H9 (cell line): ENCODE data around the gene BMPER. TPM values are rescaled to one million over a fixed set of nuclear protein-coding genes. Genes with fewer than 3 reads are reported as not detected.

Experiments
- DNase-seq: peaks from one replicate; pipeline ENCODE4 v3.0.0-alpha.2; 2017
- H2AFZ ChIP-seq: one replicate; pipeline ENCODE4 v1.6.1; 2013; ENCODE audit warnings: mild to moderate bottlenecking, low read length, control low read depth, moderate library complexity
- H2AK5ac ChIP-seq: 2 replicates; pipeline ENCODE4 v1.6.1; 2013; ENCODE audit warnings: low read length, control low read depth, mixed read lengths; ENCODE audit not compliant: insufficient read length
- H2BK120ac ChIP-seq: one replicate; pipeline ENCODE4 v1.6.1; 2013; ENCODE audit warnings: low read depth, mild to moderate bottlenecking, low read length, control low read depth, inconsistent platforms; ENCODE audit not compliant: poor library complexity, severe bottlenecking
- H2BK12ac ChIP-seq: 2 replicates; pipeline ENCODE4 v1.6.1; 2013; ENCODE audit warnings: low read length, control low read depth, mixed read lengths, low read depth; ENCODE audit not compliant: insufficient read length
- H2BK15ac ChIP-seq: 2 replicates; pipeline ENCODE4 v1.6.1; 2013; ENCODE audit warnings: low read depth, low read length, control low read depth
- H2BK20ac ChIP-seq: one replicate; pipeline ENCODE4 v1.6.1; 2013; ENCODE audit warnings: low read depth, mild to moderate bottlenecking, low read length, control low read depth, inconsistent platforms; ENCODE audit not compliant: poor library complexity, severe bottlenecking
- H2BK5ac ChIP-seq: 2 replicates; pipeline ENCODE4 v1.6.1; 2013; ENCODE audit warnings: low read length, control low read depth, mixed read lengths; ENCODE audit not compliant: insufficient read length
- H3K14ac ChIP-seq: 2 replicates; pipeline ENCODE4 v1.6.1; 2013; ENCODE audit warnings: low read length, control low read depth; ENCODE audit not compliant: insufficient read depth
- H3K18ac ChIP-seq: 2 replicates; pipeline ENCODE4 v1.6.1; 2013; ENCODE audit warnings: low read depth, mild to moderate bottlenecking, mixed read lengths, low read length, control low read depth; ENCODE audit not compliant: insufficient read length
- H3K23ac ChIP-seq: 2 replicates; pipeline ENCODE4 v1.6.1; 2013; ENCODE audit warnings: low read length, control low read depth, mixed read lengths, low read depth; ENCODE audit not compliant: insufficient read length
- H3K23me2 ChIP-seq: 2 replicates; pipeline ENCODE4 v1.6.1; 2013; ENCODE audit warnings: low read depth, mild to moderate bottlenecking, mixed read lengths, low read length, control low read depth; ENCODE audit not compliant: insufficient read length, poor library complexity, severe bottlenecking
- H3K27ac ChIP-seq: 2 replicates; pipeline ENCODE4 v1.5.1; 2013; ENCODE audit warnings: low read length, control low read depth, mixed read lengths, low read depth; ENCODE audit not compliant: insufficient read length
- H3K27me3 ChIP-seq: 2 replicates; pipeline ENCODE4 v1.6.1; 2013; ENCODE audit warnings: low read length, control low read depth, inconsistent platforms; ENCODE audit not compliant: insufficient read depth
- H3K4ac ChIP-seq: 2 replicates; pipeline ENCODE4 v1.6.1; 2013; ENCODE audit warnings: low read depth, mild to moderate bottlenecking, control low read depth, inconsistent platforms, low read length, moderate library complexity
- H3K4me1 ChIP-seq: 2 replicates; pipeline ENCODE4 v1.6.1; 2013; ENCODE audit warnings: low read length, control low read depth, inconsistent platforms; ENCODE audit not compliant: insufficient read depth
- H3K4me2 ChIP-seq: 2 replicates; pipeline ENCODE4 v1.6.1; 2013; ENCODE audit warnings: low read length, control low read depth, mixed read lengths; ENCODE audit not compliant: insufficient read length, insufficient read depth
- H3K56ac ChIP-seq: 2 replicates; pipeline ENCODE4 v1.6.1; 2013; ENCODE audit warnings: low read depth, mild to moderate bottlenecking, mixed read lengths, low read length, control low read depth; ENCODE audit not compliant: insufficient read length
- H3K79me1 ChIP-seq: 2 replicates; pipeline ENCODE4 v1.6.1; 2013; ENCODE audit warnings: low read depth, mild to moderate bottlenecking, moderate library complexity, low read length, control low read depth, inconsistent platforms; ENCODE audit not compliant: insufficient read depth, poor library complexity, severe bottlenecking
- H3K79me2 ChIP-seq: 2 replicates; pipeline ENCODE4 v1.6.1; 2013; ENCODE audit warnings: low read length, control low read depth, inconsistent platforms; ENCODE audit not compliant: insufficient read depth
- H3K9ac ChIP-seq: 2 replicates; pipeline ENCODE4 v1.6.1; 2013; ENCODE audit warnings: low read length, control low read depth, mixed read lengths; ENCODE audit not compliant: insufficient read length; ENCODE audit errors: extremely low read depth
- H3K9me3 ChIP-seq: one replicate; pipeline ENCODE4 v1.6.1; 2013; ENCODE audit warnings: low read depth, low read length, inconsistent platforms; ENCODE audit not compliant: control insufficient read depth
- H3T11ph ChIP-seq: one replicate; pipeline ENCODE4 v1.6.1; 2013; ENCODE audit warnings: mild to moderate bottlenecking, low read length, control low read depth, inconsistent platforms
- H4K20me1 ChIP-seq: one replicate; pipeline ENCODE4 v1.6.1; 2013; ENCODE audit not compliant: control insufficient read depth, insufficient read length, insufficient read depth
- H4K5ac ChIP-seq: 2 replicates; pipeline ENCODE4 v1.6.1; 2013; ENCODE audit warnings: low read depth, mild to moderate bottlenecking, mixed read lengths, low read length, control low read depth; ENCODE audit not compliant: insufficient read length
- H4K8ac ChIP-seq: replicated peaks from 2 replicates; pipeline ENCODE4 v1.6.1; 2013; ENCODE audit warnings: low read length, control low read depth, mixed read lengths, low read depth; ENCODE audit not compliant: insufficient read length
- H4K91ac ChIP-seq: 2 replicates; pipeline ENCODE4 v1.6.1; 2013; ENCODE audit warnings: low read depth, mild to moderate bottlenecking, moderate library complexity, mixed read lengths, low read length, control low read depth; ENCODE audit not compliant: insufficient read length
- H3K27ac Mint-ChIP-seq, 3 experiments: 2 replicates in 2 of 3; 3 replicates in 1 of 3; pipeline ENCODE4 v1.8.0; 2020 to 2021; ENCODE audit warnings: mixed read lengths in 3 of 3, mild to moderate bottlenecking in 1 of 3, moderate library complexity in 1 of 3
- H3K27me3 Mint-ChIP-seq: 2 replicates; pipeline ENCODE4 v1.8.0; 2021; ENCODE audit warnings: low read depth, mild to moderate bottlenecking, moderate library complexity, mixed read lengths
- H3K36me3 Mint-ChIP-seq, 3 experiments: 2 replicates in 2 of 3; 3 replicates in 1 of 3; pipeline ENCODE4 v1.8.0; 2020 to 2021; ENCODE audit warnings: low read depth in 3 of 3, mixed read lengths in 3 of 3; ENCODE audit not compliant: insufficient read depth in 1 of 3
- H3K4me1 Mint-ChIP-seq, 2 experiments: 2 replicates each; pipeline ENCODE4 v1.8.0; 2020; ENCODE audit warnings: mixed read lengths in 2 of 2
- H3K4me3 Mint-ChIP-seq, 2 experiments: 2 replicates in 1 of 2; 3 replicates in 1 of 2; pipeline ENCODE4 v1.8.0; 2020 to 2021; ENCODE audit warnings: mild to moderate bottlenecking in 2 of 2, mixed read lengths in 2 of 2, moderate library complexity in 1 of 2
- H3K9me3 Mint-ChIP-seq, 2 experiments: 2 replicates in 1 of 2; 3 replicates in 1 of 2; pipeline ENCODE4 v1.8.0; 2020; ENCODE audit warnings: mild to moderate bottlenecking in 2 of 2, mixed read lengths in 2 of 2, moderate library complexity in 1 of 2
- WGBS: extraction: QIAGEN DNeasy Blood & Tissue Kit; methylation state at CpG from one replicate; pipeline ENCODE4 v1.1.7; 2013; ENCODE audit warnings: missing lambda C conversion rate, low lambda C conversion rate, mixed read lengths; ENCODE audit not compliant: insufficient read length; ENCODE audit errors: extremely low coverage; 5-methylcytosine and 5-hydroxymethylcytosine counted together
- total RNA-seq: library from RNA; stranded (reverse); gene quantifications from 2 replicates; pipeline ENCODE4 v1.2.1, GENCODE V29; 2021
- TF ChIP-seq, protein P1 (sequence below): fragments of 200-600 bp; sonication (generic); conservative IDR thresholded peaks from 3 replicates; pipeline ENCODE4 v1.8.0; 2021; ENCODE audit warnings: antibody characterized with exemption, mild to moderate bottlenecking

The BMPER gene
- total RNA-seq, 1 experiment from 2014 or later, result 0.20 TPM

DNA sequence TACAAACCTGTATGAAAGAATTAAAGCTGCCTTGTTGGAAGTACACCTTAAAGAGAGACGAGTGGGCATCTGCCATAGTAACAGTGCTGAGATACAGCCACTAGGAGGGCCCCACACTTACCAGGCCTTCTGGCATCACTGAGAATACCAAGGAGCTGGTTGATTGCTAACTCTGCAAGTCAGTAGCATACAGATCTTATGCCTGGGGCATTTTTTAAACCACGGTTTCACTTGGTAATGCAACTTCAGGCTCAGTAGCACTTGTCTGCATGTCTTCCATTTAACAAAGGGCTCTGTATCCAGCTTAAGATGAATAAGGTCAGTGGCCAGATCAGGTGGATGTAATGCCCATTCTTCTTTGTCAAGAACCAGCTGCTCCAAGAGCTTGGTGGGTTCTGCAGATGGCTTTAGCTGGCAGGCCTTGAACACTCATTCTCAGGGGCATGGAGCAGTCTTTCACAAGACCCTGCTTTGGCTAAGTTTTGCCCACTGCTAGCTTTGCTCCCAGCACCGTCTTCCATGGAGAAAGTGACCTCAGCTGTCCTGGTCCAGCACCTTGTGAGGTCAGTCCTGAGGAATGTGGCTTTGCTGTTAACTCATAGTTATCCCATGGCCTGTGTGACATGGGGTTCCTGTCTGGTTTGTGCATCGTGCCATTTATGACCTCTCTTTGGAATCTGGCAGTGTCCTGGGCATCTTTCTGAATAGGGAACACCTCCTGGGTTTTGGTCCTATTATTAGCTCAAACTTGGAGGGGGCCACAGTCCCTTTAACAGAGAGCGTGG is 68.1 kb downstream of the BMPER start:
- H3K27me3 ChIP-seq, result no peaks in the 10 kb centered on the region
- H3K27me3 Mint-ChIP-seq, result no peaks in the 10 kb centered on the region; the same call in 1 of the 2 replicates
- no peak overlapping the region for H3K23ac ChIP-seq
- H3K4ac ChIP-seq, result no peak overlapping the region
- no peak overlapping the region for H3T11ph ChIP-seq
- TF ChIP-seq, protein P1, sequence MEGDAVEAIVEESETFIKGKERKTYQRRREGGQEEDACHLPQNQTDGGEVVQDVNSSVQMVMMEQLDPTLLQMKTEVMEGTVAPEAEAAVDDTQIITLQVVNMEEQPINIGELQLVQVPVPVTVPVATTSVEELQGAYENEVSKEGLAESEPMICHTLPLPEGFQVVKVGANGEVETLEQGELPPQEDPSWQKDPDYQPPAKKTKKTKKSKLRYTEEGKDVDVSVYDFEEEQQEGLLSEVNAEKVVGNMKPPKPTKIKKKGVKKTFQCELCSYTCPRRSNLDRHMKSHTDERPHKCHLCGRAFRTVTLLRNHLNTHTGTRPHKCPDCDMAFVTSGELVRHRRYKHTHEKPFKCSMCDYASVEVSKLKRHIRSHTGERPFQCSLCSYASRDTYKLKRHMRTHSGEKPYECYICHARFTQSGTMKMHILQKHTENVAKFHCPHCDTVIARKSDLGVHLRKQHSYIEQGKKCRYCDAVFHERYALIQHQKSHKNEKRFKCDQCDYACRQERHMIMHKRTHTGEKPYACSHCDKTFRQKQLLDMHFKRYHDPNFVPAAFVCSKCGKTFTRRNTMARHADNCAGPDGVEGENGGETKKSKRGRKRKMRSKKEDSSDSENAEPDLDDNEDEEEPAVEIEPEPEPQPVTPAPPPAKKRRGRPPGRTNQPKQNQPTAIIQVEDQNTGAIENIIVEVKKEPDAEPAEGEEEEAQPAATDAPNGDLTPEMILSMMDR, result 0 out of 3 replicates have a peak, but pooled peaks have one; percentile 19
- H3K36me3 Mint-ChIP-seq, result no peaks in the 10 kb centered on the region; a peak in 1 of 7 replicates
- no peak overlapping the region for H2BK12ac ChIP-seq
- H3K4me1 ChIP-seq, result 0 out of 2 replicates have a peak, but pooled peaks cover 3% of the 10 kb centered on the region
- no peak overlapping the region for H3K4me3 Mint-ChIP-seq
- no peak overlapping the region for H3K9ac ChIP-seq
- no peaks in the 10 kb centered on the region for H4K20me1 ChIP-seq
- H4K5ac ChIP-seq, result no peak overlapping the region
- no peak overlapping the region for H3K14ac ChIP-seq
- no peak overlapping the region for H4K8ac ChIP-seq
- no peak overlapping the region for H3K4me2 ChIP-seq
- H2AFZ ChIP-seq, result no peak overlapping the region
- no peak overlapping the region for H4K91ac ChIP-seq
- no peak for DNase-seq
- no peak overlapping the region for H3K18ac ChIP-seq
- H3K23me2 ChIP-seq, result no peaks in the 10 kb centered on the region
- H3K9me3 ChIP-seq, result no peaks in the 10 kb centered on the region
- H3K56ac ChIP-seq, result no peak overlapping the region
- H2BK20ac ChIP-seq, result no peak overlapping the region
- peaks cover 14 to 15% of the 10 kb centered on the region in 2 experiments for H3K4me1 Mint-ChIP-seq
- H2BK5ac ChIP-seq, result no peak overlapping the region
- no peaks in the 10 kb centered on the region for H3K9me3 Mint-ChIP-seq
- no peak overlapping the region for H3K27ac Mint-ChIP-seq
- no CpG with 5 or more reads among the region's 5 CpGs for WGBS
- H3K79me1 ChIP-seq, result no peaks in the 10 kb centered on the region
- no peak overlapping the region for H2BK15ac ChIP-seq
- no peaks in the 10 kb centered on the region for H3K79me2 ChIP-seq
- H3K27ac ChIP-seq, result no peak overlapping the region
- H2BK120ac ChIP-seq, result no peak overlapping the region
- H2AK5ac ChIP-seq, result no peak overlapping the region
